HG03432 (cell line): Measurements from ENCODE around the gene CEP76.
"Not testable (repeated sequence)": the region's sequence is repeated elsewhere in the genome, so short reads cannot be mapped to it uniquely, and the experiment has no call there.

Experiments
- ATAC-seq: cut with Tn5 transposase; IDR thresholded peaks from one replicate; pipeline ENCODE4 v1.9.1; 2021; ENCODE audit warnings: mild to moderate bottlenecking, moderate library complexity; ENCODE audit not compliant: unreplicated experiment

CEP76 gene

DNA sequence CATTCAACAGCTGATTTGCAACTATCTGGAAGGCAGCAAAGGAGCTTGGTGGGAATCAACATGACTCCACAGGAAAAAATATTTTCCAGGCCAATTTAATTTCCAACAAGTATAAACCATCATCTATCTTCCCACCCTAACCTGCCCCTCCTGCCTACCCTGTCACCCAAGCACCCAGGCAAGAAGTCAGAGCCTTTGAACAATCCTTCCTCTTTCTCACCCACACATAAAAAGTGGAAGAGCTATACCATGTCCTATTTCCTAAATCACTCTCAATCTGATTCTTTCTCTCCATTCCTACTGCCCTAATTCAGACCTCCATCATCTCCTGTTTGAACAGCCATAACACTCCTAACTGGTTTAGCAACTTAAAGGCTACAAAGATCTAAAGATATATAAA, 57.3 kb downstream of the CEP76 start:
- no peak for ATAC-seq

DNA sequence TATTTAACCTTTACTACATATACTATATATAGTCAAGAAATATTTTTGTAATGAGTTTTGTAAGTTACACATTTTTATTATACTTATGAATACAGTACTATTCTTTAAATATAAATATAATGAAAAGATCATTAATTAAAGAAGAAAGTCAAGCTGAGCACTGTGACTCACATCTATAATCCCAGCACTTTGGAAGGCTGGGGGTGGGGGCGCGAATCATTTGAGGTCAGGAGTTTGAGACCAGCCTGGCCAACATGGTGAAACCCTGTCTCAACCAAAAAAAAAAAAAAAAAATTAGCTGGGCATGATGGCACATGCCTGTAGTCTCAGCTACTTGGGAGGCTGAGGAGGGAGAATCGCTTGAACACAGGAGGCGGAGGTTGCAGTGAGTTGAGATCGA, 58.8 kb downstream of the CEP76 start:
- ATAC-seq = not testable (repeated sequence)

DNA sequence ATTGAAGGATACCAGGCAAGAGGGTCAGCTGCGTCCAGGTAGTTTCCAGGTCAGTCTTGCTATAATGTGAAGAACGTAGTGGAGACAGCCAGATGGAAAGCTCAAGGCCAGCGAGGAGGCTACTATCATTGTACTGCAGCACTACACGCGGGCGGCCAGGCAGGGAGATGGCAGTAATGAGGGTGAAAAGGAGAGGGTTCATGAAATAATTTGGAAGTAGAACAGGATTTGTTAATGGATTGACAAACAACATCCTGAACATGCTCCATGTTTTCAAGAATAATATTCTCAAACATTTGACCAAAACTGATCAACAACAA, 61.7 kb downstream of the CEP76 start:
- no peak for ATAC-seq

DNA sequence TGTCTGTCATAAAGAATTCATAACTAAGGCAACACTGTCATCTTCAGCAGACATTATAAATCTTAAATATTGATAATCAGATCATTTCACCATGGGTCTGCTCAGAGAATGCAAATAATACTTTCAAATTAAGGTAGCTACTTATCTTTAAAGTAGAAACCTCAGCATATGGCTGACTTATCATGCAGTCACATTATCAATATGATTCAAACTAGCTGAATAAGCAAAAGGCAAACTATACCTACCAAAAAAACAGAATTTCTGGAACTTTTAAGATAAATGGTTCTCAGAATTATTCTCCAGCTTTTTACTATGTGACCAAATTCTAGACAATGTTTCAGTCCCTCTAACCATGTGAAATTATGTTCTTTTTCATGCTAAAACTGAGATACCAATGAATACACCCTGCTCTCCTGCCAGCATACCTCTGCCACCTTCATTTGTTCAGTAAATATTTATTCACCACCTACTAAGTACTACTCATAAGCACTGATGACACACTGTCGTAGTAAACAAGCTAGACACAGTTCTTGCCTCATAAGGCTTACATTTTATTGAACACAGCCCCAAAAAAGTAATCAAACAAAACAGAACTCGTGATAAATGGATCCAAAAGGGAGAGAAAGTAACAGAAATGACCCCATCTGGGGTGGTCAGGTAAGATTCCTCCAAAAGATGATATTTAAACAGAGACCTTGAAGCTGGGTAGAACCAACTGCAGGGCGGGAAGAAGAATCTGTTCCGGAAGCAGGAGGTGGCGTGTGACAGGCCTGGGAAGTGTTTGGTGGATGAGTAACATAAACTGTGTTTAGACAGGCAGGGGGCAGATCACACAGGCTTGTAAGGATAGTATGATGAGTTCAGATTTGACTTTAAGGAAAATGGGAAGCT, 62.3 kb downstream of the CEP76 start:
- no peak for ATAC-seq

DNA sequence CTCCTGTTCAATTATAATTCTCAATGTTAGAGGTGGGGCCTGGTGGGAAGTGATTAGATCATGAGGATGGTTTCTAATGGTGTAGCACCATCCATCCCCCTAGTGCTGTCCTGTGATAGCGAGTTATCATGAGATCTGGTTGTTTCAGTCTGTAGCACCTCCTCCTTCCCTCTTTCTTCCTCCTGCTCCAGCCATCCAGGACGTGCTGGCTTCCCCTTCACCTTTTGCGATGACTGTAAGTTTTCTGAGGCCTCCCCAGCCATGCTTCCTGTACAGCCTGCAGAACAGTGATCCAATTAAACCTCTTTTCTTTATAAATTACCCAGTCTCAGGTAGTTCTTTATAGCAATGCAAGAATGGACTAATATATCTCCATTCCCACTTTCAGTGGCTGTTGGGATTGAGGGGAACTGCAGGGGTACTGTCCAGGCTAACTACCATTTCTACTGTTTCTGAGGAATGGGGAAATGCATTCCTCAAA, 63.8 kb downstream of the CEP76 start:
- ATAC-seq = no peak

DNA sequence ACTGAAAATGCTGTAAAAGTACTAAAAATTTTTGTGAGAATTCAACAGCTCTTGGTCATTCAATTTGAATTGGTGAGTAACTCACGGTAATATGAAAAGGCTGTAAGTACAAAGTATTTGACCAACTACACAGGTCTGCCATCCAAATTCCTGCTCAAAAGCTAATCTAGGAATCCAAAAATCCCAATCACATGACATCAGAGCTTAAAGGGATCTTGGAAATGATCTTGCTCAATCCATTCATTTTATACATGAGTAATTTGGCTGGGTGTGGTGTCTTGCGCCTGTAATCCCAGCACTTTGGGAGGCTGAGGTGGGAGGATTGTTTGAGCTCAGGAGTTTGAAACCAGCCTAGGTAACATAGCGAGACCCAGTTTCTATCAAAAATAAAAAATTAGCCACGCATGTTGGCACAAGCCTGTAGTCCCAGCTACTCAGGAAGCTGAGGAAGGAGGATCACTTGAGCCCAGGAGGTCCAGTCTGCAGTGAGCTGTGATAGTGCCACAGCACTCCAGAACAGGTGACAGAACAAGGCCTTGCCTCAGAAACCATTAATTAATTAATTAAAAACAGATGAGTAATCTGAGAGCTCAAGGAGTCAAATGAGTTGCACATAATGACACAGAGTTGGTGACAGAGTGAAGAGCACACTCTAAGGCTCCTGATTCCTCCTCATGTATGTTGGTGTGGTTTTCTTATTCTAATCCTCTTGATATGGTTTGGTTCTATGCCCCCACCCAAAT, 64.5 kb downstream of the CEP76 start:
- ATAC-seq = no peak

DNA sequence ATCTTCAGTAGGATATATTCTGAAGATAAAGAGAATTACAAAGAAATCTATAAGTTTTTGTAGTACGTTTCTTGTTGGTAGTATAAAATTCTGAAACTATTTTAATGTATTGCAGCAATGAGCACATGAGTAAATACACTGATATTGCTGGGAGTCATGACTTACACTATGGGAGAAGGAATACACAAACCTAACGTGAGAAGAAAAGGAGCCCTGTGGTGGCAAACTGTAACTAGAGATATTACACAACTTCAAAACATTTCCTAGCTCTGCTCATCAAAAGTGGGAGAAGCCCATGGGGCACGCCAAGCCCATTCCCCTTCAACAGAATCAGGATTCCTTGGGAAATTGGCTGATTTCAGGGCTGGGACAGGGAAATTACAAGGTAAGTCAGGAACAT, 65.1 kb downstream of the CEP76 start:
- no peak for ATAC-seq

DNA sequence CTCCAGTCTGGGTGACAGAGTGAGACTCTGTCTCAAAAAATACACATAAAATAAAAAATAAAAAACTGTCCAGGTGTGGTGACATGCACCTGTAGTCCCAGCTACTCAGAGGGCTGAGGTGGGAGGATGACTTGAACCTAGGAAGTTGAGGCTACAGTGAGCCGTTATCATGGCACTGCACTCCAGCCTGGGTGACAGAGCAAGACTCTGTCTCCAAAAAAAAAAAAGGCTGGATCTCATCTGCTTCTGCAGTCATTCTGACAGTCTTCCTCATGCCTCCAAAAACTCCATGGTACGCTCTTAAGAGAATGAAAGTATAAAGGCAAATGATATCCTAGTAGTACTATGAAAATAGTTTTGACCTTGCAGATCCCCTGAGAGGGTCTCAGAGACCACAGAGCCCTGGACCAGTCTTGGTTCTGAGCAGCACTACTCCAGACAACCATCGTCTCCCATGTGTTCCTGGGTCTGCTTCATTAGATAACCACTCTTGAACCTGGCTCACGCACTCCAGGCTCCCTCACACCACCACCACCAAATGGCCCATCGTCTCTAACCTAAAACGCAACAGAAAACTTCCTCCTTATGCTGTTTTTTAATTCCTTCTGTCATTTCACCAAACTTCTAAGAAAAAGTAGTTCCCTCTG, 70.6 kb downstream of the CEP76 start:
- no peak for ATAC-seq

DNA sequence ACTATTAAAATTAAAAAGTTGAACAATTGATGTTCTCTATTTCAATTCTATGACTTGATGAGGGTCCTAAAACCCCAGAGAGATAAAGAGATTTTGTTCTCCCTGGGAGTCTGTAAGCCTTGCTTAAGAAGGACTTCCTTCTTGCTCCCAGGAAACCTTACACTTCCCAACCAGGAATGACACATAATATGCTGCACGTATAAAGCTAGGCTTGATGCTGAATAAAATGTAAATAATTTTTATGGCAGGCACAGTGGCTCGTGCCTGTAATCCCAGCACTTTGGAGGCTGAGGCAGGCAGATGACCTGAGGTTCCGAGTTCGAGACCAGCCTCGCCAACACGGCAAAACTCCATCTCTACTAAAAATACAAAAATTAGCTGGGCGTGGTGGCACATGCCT, 72.4 kb downstream of the CEP76 start:
- ATAC-seq = no peak

DNA sequence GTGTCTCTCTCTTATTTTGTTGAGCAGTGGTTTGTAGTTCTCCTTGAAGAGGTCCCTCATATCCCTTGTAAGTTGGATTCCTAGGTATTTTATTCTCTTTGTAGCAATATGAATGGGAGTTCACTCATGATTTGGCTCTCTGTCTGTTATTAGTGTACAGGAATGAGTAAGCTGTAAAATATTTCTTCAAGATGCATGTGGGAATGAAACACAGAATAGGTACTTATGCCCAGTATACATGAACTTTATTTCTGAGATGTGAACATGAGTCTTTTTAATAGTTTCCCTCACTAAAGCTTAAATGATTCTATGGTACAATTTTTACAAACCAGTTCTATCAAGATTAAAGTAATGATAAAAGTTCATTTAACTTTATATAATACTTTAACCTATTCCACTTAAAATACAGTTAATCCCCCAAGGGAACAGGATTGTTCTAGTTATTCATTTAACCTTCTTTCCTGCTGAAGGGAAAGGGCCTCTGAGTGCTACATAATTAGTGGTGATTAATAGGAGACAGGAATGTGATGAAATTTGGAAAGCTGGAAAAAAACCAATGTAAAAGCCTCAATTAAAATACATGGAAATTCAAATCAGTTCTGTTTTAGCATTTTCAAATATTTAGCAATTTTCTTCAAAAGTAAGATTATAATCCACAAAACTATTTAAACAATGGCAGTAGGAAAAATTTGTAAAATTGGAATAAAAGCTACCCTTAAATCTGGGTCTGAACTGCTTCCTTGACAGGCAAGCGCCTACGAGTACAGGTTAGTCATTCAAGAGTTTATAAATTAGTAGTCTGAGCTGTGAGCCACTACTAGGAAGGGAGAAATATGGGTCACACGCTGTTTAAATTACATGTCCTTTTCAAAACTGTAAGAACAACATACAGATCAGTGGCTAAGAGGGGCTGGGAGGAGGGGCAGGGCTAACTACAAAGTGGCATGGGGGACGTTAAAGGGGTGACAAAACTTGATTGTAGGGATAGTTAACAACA, 73.5 kb downstream of the CEP76 start:
- no peak for ATAC-seq

DNA sequence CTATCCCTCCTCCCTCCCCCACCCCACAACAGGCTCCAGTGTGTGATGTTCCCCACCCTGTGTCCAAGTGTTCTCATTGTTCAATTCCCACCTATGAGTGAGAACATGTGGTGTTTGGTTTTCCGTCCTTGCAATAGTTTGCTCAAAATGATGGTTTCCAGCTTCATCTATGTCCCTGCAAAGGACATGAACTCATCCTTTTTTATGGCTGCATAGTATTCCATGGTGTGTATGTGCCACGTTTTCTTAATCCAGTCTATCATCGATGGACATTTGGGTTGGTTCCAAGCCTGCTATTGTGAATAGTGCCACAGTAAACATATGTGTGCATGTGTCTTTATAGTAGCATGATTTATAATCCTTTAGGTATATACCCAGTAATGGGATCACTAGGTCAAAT, 75.3 kb downstream of the CEP76 start:
- ATAC-seq = not testable (repeated sequence)

DNA sequence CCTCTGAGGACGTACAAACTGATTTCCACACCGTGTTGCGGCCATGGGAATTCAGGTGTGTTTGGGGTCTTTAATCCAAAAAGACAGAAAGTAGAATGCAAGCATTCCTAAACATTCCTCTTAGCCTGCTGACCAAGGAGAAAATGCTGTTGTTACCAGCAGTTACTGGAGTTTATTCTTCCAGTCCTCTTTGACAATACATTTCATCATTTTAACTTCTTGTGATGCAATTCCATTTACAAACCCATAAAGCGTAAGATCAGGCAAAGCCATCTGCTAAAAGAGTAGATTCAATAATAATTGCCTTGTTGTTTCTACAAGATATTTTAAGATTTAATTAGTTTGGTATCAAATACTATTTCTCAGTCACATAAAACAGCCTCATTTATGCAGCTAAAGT, 77.3 kb downstream of the CEP76 start:
- ATAC-seq = no peak
